Liver (tissue), 3 donors: ENCODE data around the gene POC1A.
"Not testable (repeated sequence)": the region's sequence is repeated elsewhere in the genome, so short reads cannot be mapped to it uniquely, and the experiment has no call there.

ENCODE experiments used
- EGR1 ChIP-seq, 2 donors: IDR thresholded peaks; 2 replicates each; pipeline ENCODE4 v1.6.1; 2016 to 2018; ENCODE audit warnings: antibody characterized with exemption in 2 of 2, low read depth in 2 of 2
- JUND ChIP-seq, 2 donors: IDR thresholded peaks; 2 replicates each; pipeline ENCODE4 v1.6.1; 2016; ENCODE audit warnings: antibody characterized with exemption in 2 of 2
- RAD21 ChIP-seq, 2 donors: IDR thresholded peaks; 2 replicates each; pipeline ENCODE4 v1.6.1; 2016; ENCODE audit warnings: antibody characterized with exemption in 2 of 2, mild to moderate bottlenecking in 2 of 2
- RXRA ChIP-seq, 2 donors: IDR thresholded peaks; 2 replicates each; pipeline ENCODE4 v1.6.1; 2017 to 2018; ENCODE audit warnings: antibody characterized with exemption in 2 of 2, mild to moderate bottlenecking in 1 of 2
- SP1 ChIP-seq: IDR thresholded peaks from 2 replicates; pipeline ENCODE4 v1.6.1; 2018; ENCODE audit warnings: antibody characterized with exemption, mild to moderate bottlenecking
- TAF1 ChIP-seq: conservative IDR thresholded peaks from 2 replicates; pipeline ENCODE4 v1.6.1; 2016; ENCODE audit warnings: antibody characterized with exemption, mild to moderate bottlenecking
- TF ChIP-seq, protein P1 (sequence below): fragments of 150-350 bp; IDR thresholded peaks from 2 replicates; pipeline ENCODE4 v1.5.1; 2017; ENCODE audit warnings: improper control_type of control experiment, low read depth, low read length; ENCODE audit not compliant: missing input control
- TF ChIP-seq, protein P2 (sequence below): IDR thresholded peaks from 2 replicates; pipeline ENCODE4 v1.6.1; 2016; ENCODE audit warnings: antibody characterized with exemption
- TF ChIP-seq, protein P3 (sequence below): IDR thresholded peaks from 2 replicates; pipeline ENCODE4 v1.6.1; 2016; ENCODE audit warnings: antibody characterized with exemption, mild to moderate bottlenecking
- donor health status: healthy.
- donor health status: healthy.

DNA sequence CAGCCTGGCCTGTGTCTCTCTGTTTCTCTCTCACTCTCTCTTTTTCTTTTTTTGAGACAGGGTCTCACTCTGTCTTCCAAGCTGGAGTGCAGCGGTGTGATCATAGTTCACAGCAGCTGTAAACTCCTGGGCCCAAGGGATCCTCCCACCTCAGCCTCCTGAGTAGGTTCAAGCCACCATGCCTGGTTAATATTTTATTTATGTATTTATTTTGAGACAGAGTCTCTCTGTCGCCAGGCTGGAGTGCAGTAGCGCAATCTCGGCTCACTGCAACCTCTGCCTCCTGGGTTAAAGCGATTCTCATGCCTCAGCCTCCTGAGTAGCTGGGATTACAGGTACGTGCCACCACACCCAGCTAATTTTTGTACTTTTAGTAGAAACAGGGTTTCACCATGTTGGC is 120.5 kb downstream of the POC1A start:
- TF ChIP-seq EGR1 (IDR thresholded peaks at IDR 0.05; ENCODE audit: low read depth in 2 of 2); JUND (IDR thresholded peaks at IDR 0.05); TAF1; SP1; RAD21 (IDR thresholded peaks at IDR 0.05); RXRA (IDR thresholded peaks at IDR 0.05): not testable (repeated sequence)
- TF ChIP-seq, protein P1, sequence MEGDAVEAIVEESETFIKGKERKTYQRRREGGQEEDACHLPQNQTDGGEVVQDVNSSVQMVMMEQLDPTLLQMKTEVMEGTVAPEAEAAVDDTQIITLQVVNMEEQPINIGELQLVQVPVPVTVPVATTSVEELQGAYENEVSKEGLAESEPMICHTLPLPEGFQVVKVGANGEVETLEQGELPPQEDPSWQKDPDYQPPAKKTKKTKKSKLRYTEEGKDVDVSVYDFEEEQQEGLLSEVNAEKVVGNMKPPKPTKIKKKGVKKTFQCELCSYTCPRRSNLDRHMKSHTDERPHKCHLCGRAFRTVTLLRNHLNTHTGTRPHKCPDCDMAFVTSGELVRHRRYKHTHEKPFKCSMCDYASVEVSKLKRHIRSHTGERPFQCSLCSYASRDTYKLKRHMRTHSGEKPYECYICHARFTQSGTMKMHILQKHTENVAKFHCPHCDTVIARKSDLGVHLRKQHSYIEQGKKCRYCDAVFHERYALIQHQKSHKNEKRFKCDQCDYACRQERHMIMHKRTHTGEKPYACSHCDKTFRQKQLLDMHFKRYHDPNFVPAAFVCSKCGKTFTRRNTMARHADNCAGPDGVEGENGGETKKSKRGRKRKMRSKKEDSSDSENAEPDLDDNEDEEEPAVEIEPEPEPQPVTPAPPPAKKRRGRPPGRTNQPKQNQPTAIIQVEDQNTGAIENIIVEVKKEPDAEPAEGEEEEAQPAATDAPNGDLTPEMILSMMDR, result not testable (repeated sequence)
- TF ChIP-seq, protein P2, sequence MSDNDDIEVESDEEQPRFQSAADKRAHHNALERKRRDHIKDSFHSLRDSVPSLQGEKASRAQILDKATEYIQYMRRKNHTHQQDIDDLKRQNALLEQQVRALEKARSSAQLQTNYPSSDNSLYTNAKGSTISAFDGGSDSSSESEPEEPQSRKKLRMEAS, result not testable (repeated sequence)
- TF ChIP-seq, protein P3, sequence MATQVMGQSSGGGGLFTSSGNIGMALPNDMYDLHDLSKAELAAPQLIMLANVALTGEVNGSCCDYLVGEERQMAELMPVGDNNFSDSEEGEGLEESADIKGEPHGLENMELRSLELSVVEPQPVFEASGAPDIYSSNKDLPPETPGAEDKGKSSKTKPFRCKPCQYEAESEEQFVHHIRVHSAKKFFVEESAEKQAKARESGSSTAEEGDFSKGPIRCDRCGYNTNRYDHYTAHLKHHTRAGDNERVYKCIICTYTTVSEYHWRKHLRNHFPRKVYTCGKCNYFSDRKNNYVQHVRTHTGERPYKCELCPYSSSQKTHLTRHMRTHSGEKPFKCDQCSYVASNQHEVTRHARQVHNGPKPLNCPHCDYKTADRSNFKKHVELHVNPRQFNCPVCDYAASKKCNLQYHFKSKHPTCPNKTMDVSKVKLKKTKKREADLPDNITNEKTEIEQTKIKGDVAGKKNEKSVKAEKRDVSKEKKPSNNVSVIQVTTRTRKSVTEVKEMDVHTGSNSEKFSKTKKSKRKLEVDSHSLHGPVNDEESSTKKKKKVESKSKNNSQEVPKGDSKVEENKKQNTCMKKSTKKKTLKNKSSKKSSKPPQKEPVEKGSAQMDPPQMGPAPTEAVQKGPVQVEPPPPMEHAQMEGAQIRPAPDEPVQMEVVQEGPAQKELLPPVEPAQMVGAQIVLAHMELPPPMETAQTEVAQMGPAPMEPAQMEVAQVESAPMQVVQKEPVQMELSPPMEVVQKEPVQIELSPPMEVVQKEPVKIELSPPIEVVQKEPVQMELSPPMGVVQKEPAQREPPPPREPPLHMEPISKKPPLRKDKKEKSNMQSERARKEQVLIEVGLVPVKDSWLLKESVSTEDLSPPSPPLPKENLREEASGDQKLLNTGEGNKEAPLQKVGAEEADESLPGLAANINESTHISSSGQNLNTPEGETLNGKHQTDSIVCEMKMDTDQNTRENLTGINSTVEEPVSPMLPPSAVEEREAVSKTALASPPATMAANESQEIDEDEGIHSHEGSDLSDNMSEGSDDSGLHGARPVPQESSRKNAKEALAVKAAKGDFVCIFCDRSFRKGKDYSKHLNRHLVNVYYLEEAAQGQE, result not testable (repeated sequence)
